CMK (cell line): ENCODE measurements around the gene AKAP1.

Experiments used
- DNase-seq: peaks from one replicate; pipeline ENCODE4 v3.0.0-alpha.2; 2010; ENCODE audit warnings: low read depth

The AKAP1 gene

GRCh38 chr17:57084802-57085447, at the start of gene AKAP1:
AKAP1 (plus strand) TSS chr17:57085246; CDS start chr17:57105465, 20,219 bp downstream.
- peak; percentile 84 for DNase-seq

- DNase-seq: no peak
Observed at GRCh38 chr17:57035971-57036481, 49.0 kb upstream of the AKAP1 start.

- DNase-seq: no peak
Observed at GRCh38 chr17:57037411-57037810, 47.6 kb upstream of the AKAP1 start.

- no peak for DNase-seq
Observed at GRCh38 chr17:57038486-57038885, 46.6 kb upstream of the AKAP1 start.

- no peak for DNase-seq
Observed at GRCh38 chr17:57040571-57040970, 44.5 kb upstream of the AKAP1 start.

- no peak for DNase-seq
Observed at GRCh38 chr17:57043276-57043675, 41.8 kb upstream of the AKAP1 start.

- DNase-seq: no peak
Observed at GRCh38 chr17:57044976-57045867, 39.8 kb upstream of the AKAP1 start.

- no peak for DNase-seq
Observed at GRCh38 chr17:57045868-57046704, 39.0 kb upstream of the AKAP1 start.

GRCh38 chr17:57046749-57047148, 38.3 kb upstream of the AKAP1 start:
- no peak for DNase-seq

- no peak for DNase-seq
Observed at GRCh38 chr17:57048096-57048495, 37.0 kb upstream of the AKAP1 start.

- no peak for DNase-seq
Observed at GRCh38 chr17:57050306-57050705, 34.7 kb upstream of the AKAP1 start.

GRCh38 chr17:57051886-57052361, 33.1 kb upstream of the AKAP1 start:
- no peak for DNase-seq

- no peak for DNase-seq
Observed at GRCh38 chr17:57062865-57063264, 22.2 kb upstream of the AKAP1 start.

GRCh38 chr17:57067162-57067561, 17.9 kb upstream of the AKAP1 start:
- DNase-seq: no peak

GRCh38 chr17:57067781-57068180, 17.3 kb upstream of the AKAP1 start:
- no peak for DNase-seq

GRCh38 chr17:57068222-57068658, 16.8 kb upstream of the AKAP1 start:
- DNase-seq: no peak

- no peak for DNase-seq
Observed at GRCh38 chr17:57068707-57069106, 16.3 kb upstream of the AKAP1 start.

GRCh38 chr17:57071991-57072944, 12.8 kb upstream of the AKAP1 start:
- DNase-seq: no peak

- no peak for DNase-seq
Observed at GRCh38 chr17:57073626-57074025, 11.4 kb upstream of the AKAP1 start.

GRCh38 chr17:57075193-57075592, 9.9 kb upstream of the AKAP1 start:
- no peak for DNase-seq

- no peak for DNase-seq
Observed at GRCh38 chr17:57075785-57076184, 9.3 kb upstream of the AKAP1 start.
